T47D (cell line): ENCODE results near the gene HK1.

ENCODE experiments used
- DNase-seq, 2 experiments: peaks; one replicate each; pipeline versions ENCODE4 v3.0.0 to v3.0.0-alpha.2; 2011 to 2012; ENCODE audit warnings: low read depth in 1 of 2, low spot score in 1 of 2
- JUND ChIP-seq: IDR thresholded peaks from 2 replicates; pipeline ENCODE4 v1.6.1; 2012; ENCODE audit warnings: low read depth
- in situ Hi-C: cut with HindIII; loops from 2 replicates; pipeline ENCODE4 v1.10.0; 2016; ENCODE audit warnings: low sequenced_read_pairs, low pct_unique_long_range_greater_than_20kb

HK1 gene

DNA sequence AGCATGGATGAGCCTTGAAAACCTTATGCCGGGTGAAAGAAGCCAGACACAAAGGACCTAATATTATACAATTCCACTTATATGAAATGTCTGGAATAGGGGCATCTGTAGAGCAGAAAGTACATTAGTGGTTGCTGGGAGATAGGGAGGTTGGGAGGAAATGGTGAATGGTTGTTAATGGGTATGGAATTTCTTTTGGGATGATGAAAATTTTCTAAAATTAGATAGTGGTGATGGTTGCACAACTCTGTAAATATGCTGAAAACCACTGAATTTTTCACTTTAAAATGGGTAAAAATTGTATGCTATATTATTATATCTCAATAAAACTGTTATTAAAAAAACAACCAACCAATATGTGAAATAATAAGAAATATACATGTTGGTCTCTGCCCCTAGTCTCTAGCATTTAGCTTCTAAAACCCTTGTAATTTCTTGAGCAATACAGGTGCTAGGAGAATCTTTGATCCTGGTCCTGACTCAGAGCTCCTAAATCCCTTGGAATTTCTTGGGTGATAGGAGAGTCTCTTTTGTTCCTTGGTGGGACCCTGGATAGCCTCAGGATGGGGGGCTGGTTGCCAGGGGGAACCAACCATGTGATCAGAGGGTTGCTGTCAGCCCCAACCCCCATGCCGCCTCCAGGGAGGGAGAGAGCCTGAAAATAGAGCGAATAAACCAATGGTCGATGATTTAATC, 74.4 kb downstream of the HK1 start:
- in situ Hi-C loops = no loop called here
- DNase-seq = no peak
- no peak for TF ChIP-seq JUND

DNA sequence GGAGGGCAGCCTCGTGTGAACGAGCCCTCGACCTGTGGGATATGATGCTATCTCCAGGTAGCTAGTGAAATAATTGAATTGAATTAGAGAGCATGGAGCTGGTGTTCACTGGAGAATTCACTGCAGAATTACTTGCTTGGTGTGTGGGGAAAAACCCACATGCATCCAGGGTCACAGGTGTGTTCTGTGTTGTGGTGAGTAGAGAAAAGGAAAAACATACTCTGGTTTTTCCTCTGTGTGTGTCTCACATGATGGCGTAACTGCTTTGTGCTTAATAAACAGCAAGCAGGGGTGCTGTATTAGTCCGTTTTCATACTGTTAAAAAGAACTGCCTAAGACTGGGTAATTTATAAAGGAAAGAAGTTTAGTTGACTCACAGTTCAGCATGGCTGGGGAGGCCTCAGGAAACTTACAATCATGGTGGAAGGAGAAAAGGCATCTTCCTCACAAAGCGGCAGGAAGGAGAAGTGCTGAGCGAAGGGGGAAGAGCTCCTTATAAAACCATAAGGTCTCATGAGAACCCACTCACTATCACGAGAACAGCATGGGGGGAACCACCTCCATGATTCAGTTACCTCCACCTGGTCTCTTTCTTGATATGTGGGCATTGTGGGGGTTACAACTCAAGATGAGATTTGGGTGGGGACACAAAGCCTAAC, 75.8 kb downstream of the HK1 start:
- TF ChIP-seq JUND = no peak
- in situ Hi-C loops = no loop called here
- no peak for DNase-seq

DNA sequence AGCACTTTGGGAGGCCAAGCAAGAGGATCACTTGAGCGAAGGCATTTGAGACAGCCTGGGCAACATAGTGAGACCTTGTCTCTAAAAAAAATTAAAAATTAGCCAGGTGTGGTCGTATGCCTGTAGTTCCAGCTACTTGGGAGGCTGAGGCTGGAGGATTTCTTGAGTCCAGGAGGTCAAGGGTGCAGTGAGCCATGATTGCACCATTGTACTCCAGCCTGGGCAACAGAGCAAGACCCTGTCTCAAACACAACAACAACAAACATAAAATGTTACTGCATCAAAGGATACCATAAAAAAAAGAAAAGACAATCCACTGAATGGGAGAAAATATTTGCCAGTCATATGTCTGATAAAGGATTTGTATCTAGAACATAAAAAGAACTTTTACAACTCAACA, 77.9 kb downstream of the HK1 start:
- in situ Hi-C loops = no loop called here
- no peak for DNase-seq
- TF ChIP-seq JUND = no peak

DNA sequence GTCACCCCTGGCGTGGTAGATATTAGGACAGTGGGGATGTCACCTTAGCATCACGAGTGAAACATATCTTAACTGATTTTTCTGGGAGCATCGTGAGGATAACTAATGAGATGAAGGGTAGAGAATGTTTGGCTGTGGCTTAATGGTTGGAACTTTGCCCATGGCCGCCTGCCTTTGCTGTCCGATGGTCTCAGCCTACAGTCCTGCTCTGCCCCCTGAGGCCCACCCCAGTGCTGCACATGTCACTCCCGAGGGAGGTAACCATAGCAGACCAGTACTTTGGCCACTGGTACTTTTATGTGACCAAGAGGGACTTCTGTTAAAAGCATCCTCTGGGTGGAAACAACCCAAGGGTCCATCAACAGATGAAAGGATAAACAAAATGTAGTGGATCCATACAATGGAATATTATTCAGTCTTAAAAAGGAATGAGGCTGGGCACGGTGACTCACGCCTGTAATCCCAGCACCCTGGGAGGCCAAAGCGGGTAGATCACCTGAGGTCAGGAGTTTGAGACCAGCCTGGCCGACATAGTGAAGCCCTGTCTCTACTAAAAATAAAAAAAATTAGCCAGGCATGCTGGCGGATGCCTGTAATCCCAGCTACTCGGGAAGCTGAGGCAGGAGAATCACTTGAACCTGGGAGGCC, 80.0 kb downstream of the HK1 start:
- in situ Hi-C loops = no loop called here
- no peak for TF ChIP-seq JUND
- no peak for DNase-seq

DNA sequence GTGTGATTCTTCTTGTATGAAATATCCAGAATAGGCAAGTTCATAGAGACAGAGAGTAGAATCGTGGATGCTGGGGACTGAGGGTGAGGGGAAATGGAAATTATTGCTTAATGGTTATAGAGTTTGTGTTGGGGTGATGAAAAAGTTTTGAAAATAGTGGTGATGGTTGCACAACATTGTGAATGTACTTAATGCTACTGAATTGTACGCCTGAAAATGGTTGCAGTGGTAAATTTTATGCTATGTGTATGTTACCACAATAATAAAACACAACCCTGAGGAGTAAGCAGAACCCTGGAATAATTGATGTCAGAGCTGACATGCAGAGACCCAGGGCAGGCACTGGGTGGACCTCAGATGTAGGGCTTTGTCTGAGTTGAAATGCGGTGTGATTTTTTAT, 80.9 kb downstream of the HK1 start:
- no peak for TF ChIP-seq JUND
- in situ Hi-C loops = no loop called here
- no peak for DNase-seq

DNA sequence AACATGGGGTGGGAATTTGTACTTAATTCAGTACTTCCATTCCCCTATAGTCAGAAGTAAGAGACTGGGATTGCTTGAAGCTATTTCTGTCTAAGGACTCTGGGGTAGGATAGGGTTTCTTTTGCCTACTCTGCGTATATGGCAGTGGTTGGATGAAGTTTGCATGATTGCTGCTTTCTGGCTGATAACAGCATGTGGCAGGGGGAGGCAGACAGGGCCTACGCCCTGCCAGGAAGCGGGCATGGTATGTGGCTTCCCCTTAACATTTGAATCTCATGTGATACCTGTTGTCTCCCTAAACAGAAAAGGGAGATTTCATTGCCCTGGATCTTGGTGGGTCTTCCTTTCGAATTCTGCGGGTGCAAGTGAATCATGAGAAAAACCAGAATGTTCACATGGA, 81.3 kb downstream of the HK1 start:
- no peak for TF ChIP-seq JUND
- DNase-seq = no peak
- in situ Hi-C loops = no loop called here

DNA sequence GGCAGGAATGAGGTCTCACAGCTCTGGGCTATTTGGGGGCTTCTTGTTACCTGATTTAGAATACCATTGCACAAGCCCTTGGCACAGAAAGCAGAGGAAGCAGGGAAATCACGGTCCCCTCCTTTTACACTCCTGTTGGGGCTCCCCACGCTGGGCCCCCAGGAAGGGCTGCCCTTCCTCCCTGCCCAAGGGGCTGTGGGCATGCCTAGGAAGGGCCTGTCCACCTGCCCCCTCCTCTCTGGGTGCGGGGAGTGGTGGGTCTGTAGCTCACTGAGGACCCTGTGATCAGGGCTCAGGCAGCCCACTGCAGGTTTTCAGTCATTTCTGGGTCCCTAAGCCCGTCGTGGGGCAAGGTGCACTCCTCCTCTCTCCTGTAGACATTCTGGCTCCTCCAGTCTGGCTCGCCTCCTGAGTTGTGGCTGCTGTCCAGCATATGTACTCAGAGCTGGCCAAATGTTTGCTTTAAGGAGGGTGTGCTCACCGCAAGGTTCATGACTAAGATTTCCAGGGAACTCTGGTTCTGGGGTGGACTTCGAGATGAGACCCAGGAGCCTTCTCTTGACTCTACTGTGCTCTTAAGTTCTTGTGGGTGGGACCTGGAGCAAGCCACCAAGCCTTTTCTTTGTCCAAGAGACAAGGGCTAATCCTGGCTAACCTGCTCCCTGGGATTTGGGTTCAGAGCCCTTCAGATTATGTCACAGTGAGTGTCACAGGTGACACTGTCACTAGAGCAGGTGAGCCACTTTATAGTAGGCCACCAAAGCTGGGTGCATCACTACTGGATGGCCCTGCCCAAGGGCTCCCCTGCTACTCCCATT, 82.4 kb downstream of the HK1 start:
- peak; percentile 66 to 91 for DNase-seq
- no peak; the same call in 1 of the 2 replicates for TF ChIP-seq JUND
- in situ Hi-C loops = no loop called here

DNA sequence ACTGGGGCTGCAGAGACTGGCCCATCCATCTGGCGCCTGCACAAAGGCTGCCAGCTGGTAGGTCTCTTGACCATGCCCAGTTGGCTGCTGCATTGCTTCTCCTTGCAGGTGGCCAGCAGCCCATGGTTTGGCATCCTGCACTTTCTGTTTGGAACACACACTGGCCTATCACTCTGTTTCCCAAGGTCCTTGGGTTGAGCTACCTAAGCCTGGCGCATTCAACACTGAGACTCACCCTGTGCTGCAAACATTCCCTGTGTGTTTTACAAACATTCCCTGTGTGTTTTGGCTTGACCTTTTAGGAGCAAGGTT, 83.0 kb downstream of the HK1 start:
- peak in 1 of 2 experiments; percentile 57 for DNase-seq

DNA sequence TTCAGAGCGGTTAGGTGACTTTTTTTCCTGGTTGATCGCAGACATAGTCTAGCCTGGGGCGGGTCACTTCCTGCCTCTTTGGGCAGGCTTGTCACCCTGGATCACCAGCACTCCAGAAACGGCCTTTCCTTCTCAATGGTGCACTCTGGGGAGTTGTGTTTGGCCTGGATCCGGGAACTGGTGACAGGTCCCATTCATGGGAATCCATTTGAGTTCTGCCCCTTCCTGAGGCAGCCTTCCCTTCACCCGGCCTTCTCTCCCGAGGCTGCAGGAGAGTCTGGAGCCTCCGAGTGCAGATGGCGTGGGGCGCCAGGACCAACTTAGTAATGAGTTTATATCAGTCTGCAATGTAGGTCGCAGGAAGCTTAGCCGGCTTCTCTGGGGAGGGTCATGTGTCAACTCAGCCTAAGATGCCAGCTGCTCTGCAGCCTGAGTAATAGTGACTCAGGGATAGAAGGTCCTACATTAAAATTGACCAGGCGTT, 84.2 kb downstream of the HK1 start:
- DNase-seq = no peak
- in situ Hi-C loops = no loop called here
- no peak for TF ChIP-seq JUND

More for the DNA sequence above, 83.0 kb downstream of the HK1 start:
- no peak for TF ChIP-seq JUND
- in situ Hi-C loops = no loop called here

DNA sequence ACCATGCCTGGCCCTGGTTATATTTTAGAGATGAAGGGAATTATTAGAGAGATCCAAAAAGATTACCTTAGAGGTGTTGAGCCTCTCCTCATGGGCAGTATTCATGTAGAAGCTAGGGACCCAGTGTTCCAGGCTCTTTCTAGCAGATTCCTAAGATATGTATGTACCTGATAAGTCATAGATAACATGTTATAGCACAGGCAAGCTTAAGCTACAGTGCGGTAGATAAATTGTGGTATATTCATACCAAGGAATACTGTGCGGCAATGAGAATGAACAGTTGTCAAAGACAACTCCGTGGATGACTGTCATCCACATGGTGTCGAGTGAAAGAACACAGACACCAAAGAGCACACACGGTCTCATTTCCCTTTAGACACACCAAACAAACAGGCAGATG, 85.4 kb downstream of the HK1 start:
- in situ Hi-C loops = no loop called here
- no peak for TF ChIP-seq JUND
- DNase-seq = no peak

DNA sequence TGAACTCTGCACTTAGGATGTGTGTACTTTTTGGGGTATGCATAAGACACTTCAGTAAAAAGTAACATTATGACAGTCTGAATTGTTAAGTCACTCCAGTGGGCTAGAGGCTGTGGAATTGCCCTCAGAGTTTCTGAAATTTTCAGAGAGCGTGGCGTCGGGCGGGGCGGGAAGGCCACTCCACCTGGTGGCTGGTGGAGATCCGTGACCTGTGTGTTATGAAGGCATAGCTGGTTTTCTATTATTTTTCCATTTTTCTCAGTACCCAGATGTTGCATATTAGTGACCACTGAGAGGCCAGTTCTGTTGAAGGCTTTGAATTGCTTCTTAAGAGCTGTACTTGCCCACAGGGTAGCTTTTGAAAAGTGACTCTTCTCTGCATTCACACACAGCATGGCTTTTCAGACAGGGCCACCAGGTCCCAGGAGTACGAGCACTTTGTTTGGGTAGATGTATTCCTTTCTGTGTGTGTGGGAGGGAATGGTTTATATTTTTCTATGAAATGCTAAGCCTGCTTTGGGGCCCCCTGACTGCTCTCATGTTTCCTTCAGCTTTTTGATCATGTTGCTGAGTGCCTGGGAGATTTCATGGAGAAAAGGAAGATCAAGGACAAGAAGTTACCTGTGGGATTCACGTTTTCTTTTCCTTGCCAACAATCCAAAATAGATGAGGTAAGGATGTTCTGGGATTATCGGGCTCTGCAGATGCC, 86.1 kb downstream of the HK1 start:
- TF ChIP-seq JUND = no peak
- DNase-seq = no peak

DNA sequence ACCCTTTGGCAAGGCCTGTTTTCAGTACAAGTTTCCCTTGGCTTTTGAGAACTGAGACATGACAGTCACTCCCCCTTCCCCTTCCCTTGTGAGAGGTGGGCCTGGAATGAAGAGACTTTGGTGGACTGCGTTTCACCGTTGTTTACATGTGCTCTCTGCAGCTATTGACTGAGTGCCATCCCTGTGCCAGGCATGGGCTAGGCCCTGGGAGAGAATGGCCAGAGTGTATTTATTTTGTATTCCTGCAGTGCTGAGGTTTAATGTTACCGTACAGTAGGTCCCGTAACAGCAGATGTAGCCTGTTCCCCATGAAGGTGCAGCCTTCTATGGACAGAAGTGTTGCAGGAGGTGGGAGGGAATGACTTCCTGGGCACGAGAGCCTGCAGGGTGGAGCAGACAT, 88.4 kb downstream of the HK1 start:
- DNase-seq = no peak
- in situ Hi-C loops = no loop called here
- no peak for TF ChIP-seq JUND

More for the DNA sequence above, 86.1 kb downstream of the HK1 start:
- in situ Hi-C loops = no loop called here
